ENCODE measurements around the gene SLC22A23. TPM values are rescaled to one million over a fixed set of nuclear protein-coding genes. Genes with fewer than 3 reads are reported as not detected.

SLC22A23 gene
- total RNA-seq, 1 donor from 2014 or later: 102 TPM

DNA sequence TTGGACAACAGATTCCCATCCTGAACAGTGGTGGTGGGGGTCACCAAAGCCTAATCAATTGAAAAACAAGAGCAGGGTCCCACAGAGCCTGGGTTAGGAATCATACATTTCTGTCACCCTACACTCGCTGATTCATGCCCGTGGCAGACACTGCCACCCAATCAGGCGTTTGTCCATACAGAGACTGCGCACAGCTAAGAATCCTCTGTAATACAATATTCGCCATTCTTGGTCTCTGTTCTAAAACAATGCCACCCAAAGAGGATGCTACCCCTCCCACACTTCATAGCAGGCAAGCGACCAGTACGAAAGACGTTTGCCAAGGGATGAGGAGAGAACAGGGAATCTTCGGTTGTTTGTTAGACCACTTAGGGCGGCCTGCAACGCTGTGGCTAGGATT lies 28.1 kb upstream of the SLC22A23 start:
- Mint-ChIP-seq H3K27ac (ENCODE audit: unreplicated experiment) (no peak overlapping the region), H3K4me3 (ENCODE audit: unreplicated experiment) (no peak overlapping the region), H3K36me3 (ENCODE audit: unreplicated experiment) (peaks cover 13% of the 10 kb centered on the region), H3K4me1 (ENCODE audit: low read depth, unreplicated experiment) (peaks cover 4% of the 10 kb centered on the region), H3K27me3 (ENCODE audit: unreplicated experiment) (peaks cover 3% of the 10 kb centered on the region), H3K9me3 (ENCODE audit: unreplicated experiment) (peaks cover 11% of the 10 kb centered on the region)
- TF ChIP-seq, protein P1, sequence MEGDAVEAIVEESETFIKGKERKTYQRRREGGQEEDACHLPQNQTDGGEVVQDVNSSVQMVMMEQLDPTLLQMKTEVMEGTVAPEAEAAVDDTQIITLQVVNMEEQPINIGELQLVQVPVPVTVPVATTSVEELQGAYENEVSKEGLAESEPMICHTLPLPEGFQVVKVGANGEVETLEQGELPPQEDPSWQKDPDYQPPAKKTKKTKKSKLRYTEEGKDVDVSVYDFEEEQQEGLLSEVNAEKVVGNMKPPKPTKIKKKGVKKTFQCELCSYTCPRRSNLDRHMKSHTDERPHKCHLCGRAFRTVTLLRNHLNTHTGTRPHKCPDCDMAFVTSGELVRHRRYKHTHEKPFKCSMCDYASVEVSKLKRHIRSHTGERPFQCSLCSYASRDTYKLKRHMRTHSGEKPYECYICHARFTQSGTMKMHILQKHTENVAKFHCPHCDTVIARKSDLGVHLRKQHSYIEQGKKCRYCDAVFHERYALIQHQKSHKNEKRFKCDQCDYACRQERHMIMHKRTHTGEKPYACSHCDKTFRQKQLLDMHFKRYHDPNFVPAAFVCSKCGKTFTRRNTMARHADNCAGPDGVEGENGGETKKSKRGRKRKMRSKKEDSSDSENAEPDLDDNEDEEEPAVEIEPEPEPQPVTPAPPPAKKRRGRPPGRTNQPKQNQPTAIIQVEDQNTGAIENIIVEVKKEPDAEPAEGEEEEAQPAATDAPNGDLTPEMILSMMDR (IDR thresholded peaks at IDR 0.05; ENCODE audit: partially characterized antibody, unreplicated experiment): no peak
- DNase-seq: no peak

- no peak overlapping the region for H3K27ac Mint-ChIP-seq (ENCODE audit: unreplicated experiment)
- H3K4me3 Mint-ChIP-seq (ENCODE audit: unreplicated experiment): no peak overlapping the region
- no peak for DNase-seq
- H3K4me1 Mint-ChIP-seq (ENCODE audit: low read depth, unreplicated experiment): peaks cover 2% of the 10 kb centered on the region
- peaks cover 16% of the 10 kb centered on the region for H3K36me3 Mint-ChIP-seq (ENCODE audit: unreplicated experiment)
- TF ChIP-seq, protein P1 (IDR thresholded peaks at IDR 0.05; ENCODE audit: partially characterized antibody, unreplicated experiment): no peak
- H3K27me3 Mint-ChIP-seq (ENCODE audit: unreplicated experiment): peaks cover 3% of the 10 kb centered on the region
- peaks cover 13% of the 10 kb centered on the region for H3K9me3 Mint-ChIP-seq (ENCODE audit: unreplicated experiment)
Observed at GRCh38 chr6:3484192-3484591, 27.3 kb upstream of the SLC22A23 start.

- Mint-ChIP-seq H3K4me1 (ENCODE audit: low read depth, unreplicated experiment) (peaks cover 2% of the 10 kb centered on the region), H3K9me3 (ENCODE audit: unreplicated experiment) (peaks cover 13% of the 10 kb centered on the region), H3K27me3 (ENCODE audit: unreplicated experiment) (peaks cover 3% of the 10 kb centered on the region), H3K4me3 (ENCODE audit: unreplicated experiment) (no peak overlapping the region), H3K36me3 (ENCODE audit: unreplicated experiment) (peaks cover 16% of the 10 kb centered on the region), H3K27ac (ENCODE audit: unreplicated experiment) (no peak overlapping the region)
- DNase-seq: no peak
- TF ChIP-seq, protein P1 (IDR thresholded peaks at IDR 0.05; ENCODE audit: partially characterized antibody, unreplicated experiment): no peak
Observed at GRCh38 chr6:3483675-3484074, 26.8 kb upstream of the SLC22A23 start.

GRCh38 chr6:3482869-3483268 lies 26.0 kb upstream of the SLC22A23 start:
- Mint-ChIP-seq H3K27me3 (ENCODE audit: unreplicated experiment) (peaks cover 3% of the 10 kb centered on the region), H3K36me3 (ENCODE audit: unreplicated experiment) (peaks cover 16% of the 10 kb centered on the region), H3K4me1 (ENCODE audit: low read depth, unreplicated experiment) (no peaks in the 10 kb centered on the region), H3K9me3 (ENCODE audit: unreplicated experiment) (peaks cover 13% of the 10 kb centered on the region), H3K4me3 (ENCODE audit: unreplicated experiment) (no peak overlapping the region), H3K27ac (ENCODE audit: unreplicated experiment) (no peak overlapping the region)
- DNase-seq: no peak
- TF ChIP-seq, protein P1 (IDR thresholded peaks at IDR 0.05; ENCODE audit: partially characterized antibody, unreplicated experiment): no peak

DNA sequence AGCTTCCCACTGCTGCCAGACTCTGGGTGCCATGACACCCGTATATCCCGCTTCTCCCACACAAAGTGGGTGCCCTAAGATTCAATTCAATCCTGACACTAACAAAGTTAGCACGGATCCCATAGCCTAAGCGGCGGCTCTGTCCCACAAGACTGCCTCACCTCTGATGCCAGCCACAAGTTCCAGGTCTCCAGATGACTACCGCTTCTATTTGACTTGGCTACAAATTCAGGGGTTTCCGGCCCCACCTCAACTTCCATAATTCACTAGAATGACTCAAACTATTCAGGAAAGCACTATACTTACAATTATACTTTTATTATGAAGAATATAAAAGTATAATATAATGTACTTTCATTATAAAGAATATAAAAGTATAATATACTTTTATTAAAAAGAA lies 24.8 kb upstream of the SLC22A23 start:
- Mint-ChIP-seq H3K36me3 (ENCODE audit: unreplicated experiment) (peaks cover 16% of the 10 kb centered on the region), H3K27ac (ENCODE audit: unreplicated experiment) (no peak overlapping the region), H3K4me1 (ENCODE audit: low read depth, unreplicated experiment) (no peaks in the 10 kb centered on the region), H3K9me3 (ENCODE audit: unreplicated experiment) (peaks cover 9% of the 10 kb centered on the region), H3K27me3 (ENCODE audit: unreplicated experiment) (no peaks in the 10 kb centered on the region), H3K4me3 (ENCODE audit: unreplicated experiment) (no peak overlapping the region)
- TF ChIP-seq, protein P1 (IDR thresholded peaks at IDR 0.05; ENCODE audit: partially characterized antibody, unreplicated experiment): no peak
- no peak for DNase-seq

All from glutamatergic neuron (in vitro differentiated cells).